HEK293 (cell line): ENCODE results near the gene CCDC24.

ENCODE experiments used
- CTCF ChIA-PET: fragments of 350-600 bp; formaldehyde crosslinking; extraction: SDS; loops from one replicate; lab custom pipeline; 2021; ENCODE audit warnings: antibody characterized with exemption; lab: Yijun Ruan, JAX
- POLR2A ChIA-PET: fragments of 300-600 bp; formaldehyde crosslinking; extraction: SDS; loops from one replicate; lab custom pipeline; 2020; ENCODE audit warnings: antibody characterized with exemption, inconsistent platforms; lab: Yijun Ruan, JAX
- H3K27ac ChIP-seq: fragments of 200-500 bp; sonication (Bioruptor generic); 2 replicates; pipeline ENCODE4 v1.5.1; 2014; ENCODE audit warnings: low read depth, low read length, control low read depth, inconsistent platforms; ENCODE audit errors: extremely low read depth
- H3K36me3 ChIP-seq, 2 experiments: fragments of 200-500 bp in 1 of 2; sonication (Bioruptor generic) in 1 of 2; 1 replicate in 1 of 2; 2 replicates in 1 of 2; pipeline ENCODE4 v1.5.1; 2014 to 2017; ENCODE audit warnings: inconsistent platforms in 2 of 2, low read length in 2 of 2; ENCODE audit not compliant: control insufficient read depth in 2 of 2, insufficient read depth in 1 of 2
- H3K4me1 ChIP-seq: fragments of 200-500 bp; sonication (Bioruptor generic); 2 replicates; pipeline ENCODE4 v1.5.1; 2014; ENCODE audit warnings: mild to moderate bottlenecking, low read length, inconsistent platforms; ENCODE audit not compliant: control insufficient read depth, insufficient read depth
- H3K4me3 ChIP-seq: 2 replicates; pipeline ENCODE4 v1.5.1; 2011; ENCODE audit warnings: low read depth, mild to moderate bottlenecking, control low read depth, low read length, moderate library complexity
- H3K9me3 ChIP-seq: fragments of 200-500 bp; sonication (Bioruptor generic); 2 replicates; pipeline ENCODE4 v1.5.1; 2014; ENCODE audit warnings: low read depth, low read length, inconsistent platforms; ENCODE audit not compliant: control insufficient read depth, insufficient read depth
- BCL11A ChIP-seq: fragments of 450-650 bp; formaldehyde crosslinking; IDR thresholded peaks from 2 replicates; pipeline ENCODE4 v1.5.1; 2016; ENCODE audit warnings: low read depth, missing biosample characterization, missing genetic modification characterization
- BCL11B ChIP-seq: fragments of 450-650 bp; formaldehyde crosslinking; IDR thresholded peaks from 2 replicates; pipeline ENCODE4 v1.5.1; 2016; ENCODE audit warnings: low read depth, missing biosample characterization, missing genetic modification characterization
- FEZF1 ChIP-seq: fragments of 450-650 bp; formaldehyde crosslinking; IDR thresholded peaks from 2 replicates; pipeline ENCODE4 v1.5.1; 2016; ENCODE audit warnings: missing biosample characterization, missing genetic modification characterization
- GLIS1 ChIP-seq: fragments of 450-650 bp; formaldehyde crosslinking; IDR thresholded peaks from 2 replicates; pipeline ENCODE4 v1.5.1; 2016; ENCODE audit warnings: missing biosample characterization, missing genetic modification characterization
- GLIS2 ChIP-seq: fragments of 450-650 bp; formaldehyde crosslinking; IDR thresholded peaks from 2 replicates; pipeline ENCODE4 v1.5.1; 2016; ENCODE audit warnings: missing biosample characterization, missing genetic modification characterization
- HIC1 ChIP-seq: fragments of 450-650 bp; formaldehyde crosslinking; IDR thresholded peaks from 2 replicates; pipeline ENCODE4 v1.5.1; 2016; ENCODE audit warnings: missing biosample characterization, missing genetic modification characterization
- INSM2 ChIP-seq: fragments of 450-650 bp; formaldehyde crosslinking; IDR thresholded peaks from 2 replicates; pipeline ENCODE4 v1.5.1; 2016; ENCODE audit warnings: missing biosample characterization, missing genetic modification characterization
- KLF8 ChIP-seq: fragments of 450-650 bp; formaldehyde crosslinking; IDR thresholded peaks from 2 replicates; pipeline ENCODE4 v1.5.1; 2016; ENCODE audit warnings: missing biosample characterization, missing genetic modification characterization
- SP7 ChIP-seq: fragments of 450-650 bp; formaldehyde crosslinking; IDR thresholded peaks from 2 replicates; pipeline ENCODE4 v1.5.1; 2016; ENCODE audit warnings: missing biosample characterization, missing genetic modification characterization
- WT1 ChIP-seq: fragments of 450-650 bp; formaldehyde crosslinking; IDR thresholded peaks from 2 replicates; pipeline ENCODE4 v1.5.1; 2016; ENCODE audit warnings: missing biosample characterization, missing genetic modification characterization
- ZFHX2 ChIP-seq: fragments of 450-650 bp; formaldehyde crosslinking; conservative IDR thresholded peaks from 2 replicates; pipeline ENCODE4 v1.5.1; 2016; ENCODE audit warnings: missing biosample characterization, missing genetic modification characterization
- ZNF138 ChIP-seq: fragments of 450-650 bp; formaldehyde crosslinking; IDR thresholded peaks from 2 replicates; pipeline ENCODE4 v1.5.1; 2016; ENCODE audit warnings: missing biosample characterization, missing genetic modification characterization, borderline replicate concordance
- ZNF26 ChIP-seq: fragments of 450-650 bp; formaldehyde crosslinking; IDR thresholded peaks from 2 replicates; pipeline ENCODE4 v1.5.1; 2016; ENCODE audit warnings: missing biosample characterization, missing genetic modification characterization
- ZNF521 ChIP-seq: fragments of 450-650 bp; formaldehyde crosslinking; IDR thresholded peaks from 2 replicates; pipeline ENCODE4 v1.5.1; 2017; ENCODE audit warnings: missing biosample characterization, mild to moderate bottlenecking, missing genetic modification characterization
- ZNF624 ChIP-seq: fragments of 450-650 bp; formaldehyde crosslinking; IDR thresholded peaks from 2 replicates; pipeline ENCODE4 v1.5.1; 2017; ENCODE audit warnings: missing biosample characterization, missing genetic modification characterization
- ZNF645 ChIP-seq: fragments of 450-650 bp; formaldehyde crosslinking; IDR thresholded peaks from 2 replicates; pipeline ENCODE4; 2016; ENCODE audit warnings: missing biosample characterization, missing genetic modification characterization
- ZNF701 ChIP-seq: fragments of 450-650 bp; formaldehyde crosslinking; IDR thresholded peaks from 2 replicates; pipeline ENCODE4 v1.5.1; 2016; ENCODE audit warnings: missing biosample characterization, missing genetic modification characterization
- ZNF843 ChIP-seq: fragments of 450-650 bp; formaldehyde crosslinking; IDR thresholded peaks from 2 replicates; pipeline ENCODE4 v1.5.1; 2016; ENCODE audit warnings: missing biosample characterization, missing genetic modification characterization
- TF ChIP-seq, protein P1 (sequence below): fragments of 450-650 bp; formaldehyde crosslinking; IDR thresholded peaks from 2 replicates; pipeline ENCODE4 v1.5.1; 2017; ENCODE audit warnings: missing biosample characterization, missing genetic modification characterization

CCDC24 gene

DNA sequence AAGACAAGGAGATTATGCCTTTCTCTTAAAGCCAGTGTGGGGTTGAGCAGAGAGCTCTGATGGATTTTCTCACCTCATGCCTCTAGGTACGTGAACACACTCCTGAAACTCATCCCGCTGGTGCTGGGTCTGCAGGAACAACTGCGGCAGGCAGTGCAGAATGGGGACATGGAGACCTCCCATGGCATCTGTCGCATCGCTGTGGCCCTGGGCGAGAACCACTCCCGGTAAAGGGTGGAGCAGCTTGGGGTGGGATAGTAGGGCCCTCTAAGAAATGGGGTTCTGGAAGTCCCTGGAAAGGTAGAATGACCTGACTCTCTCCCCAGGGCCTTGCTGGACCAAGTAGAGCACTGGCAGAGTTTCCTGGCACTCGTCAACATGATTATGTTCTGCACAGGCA lies 35.2 kb upstream of the CCDC24 start:
- peaks cover 7% of the 10 kb centered on the region for H3K4me1 ChIP-seq
- no peak overlapping the region for H3K27ac ChIP-seq
- ChIA-PET POLR2A (interaction anchor here (0.7 kb wide), 1 partner anchor 9 kb away, joined by 6 read pairs; no protein-coding TSS in a partner anchor), CTCF (no interaction called here)
- peaks cover 0 to 68% of the 10 kb centered on the region in 2 experiments; a peak in 1 of 3 replicates for H3K36me3 ChIP-seq
- H3K4me3 ChIP-seq: no peak overlapping the region
- no peaks in the 10 kb centered on the region for H3K9me3 ChIP-seq
- TF ChIP-seq SP7 (no peak), ZNF645 (no peak), WT1 (tag by site-specific recombination) (no peak), BCL11B (tag by site-specific recombination) (no peak), BCL11A (tag by site-specific recombination) (no peak)

GRCh38 chr1:43957407-43958040 lies 33.9 kb upstream of the CCDC24 start:
- peaks cover 0 to 78% of the 10 kb centered on the region in 2 experiments; a peak in 1 of 3 replicates for H3K36me3 ChIP-seq
- H3K4me3 ChIP-seq: no peak overlapping the region
- H3K27ac ChIP-seq: no peak overlapping the region
- ChIA-PET POLR2A (interaction anchor here (2.0 kb wide), 1 partner anchor 11 kb away, joined by 11 read pairs; the partner anchor contains the start of gene IPO13), CTCF (interaction anchor here (0.6 to 1.0 kb wide), 3 partner anchors 12 to 172 kb away, joined by 3 to 4 read pairs (median 3); partner anchors contain the start of gene DPH2)
- H3K9me3 ChIP-seq: no peaks in the 10 kb centered on the region
- H3K4me1 ChIP-seq: peaks cover 6% of the 10 kb centered on the region
- 0 out of 2 replicates have a peak, but pooled peaks have one; percentile 6 for TF ChIP-seq ZFHX2
- no peak for TF ChIP-seq ZNF624

DNA sequence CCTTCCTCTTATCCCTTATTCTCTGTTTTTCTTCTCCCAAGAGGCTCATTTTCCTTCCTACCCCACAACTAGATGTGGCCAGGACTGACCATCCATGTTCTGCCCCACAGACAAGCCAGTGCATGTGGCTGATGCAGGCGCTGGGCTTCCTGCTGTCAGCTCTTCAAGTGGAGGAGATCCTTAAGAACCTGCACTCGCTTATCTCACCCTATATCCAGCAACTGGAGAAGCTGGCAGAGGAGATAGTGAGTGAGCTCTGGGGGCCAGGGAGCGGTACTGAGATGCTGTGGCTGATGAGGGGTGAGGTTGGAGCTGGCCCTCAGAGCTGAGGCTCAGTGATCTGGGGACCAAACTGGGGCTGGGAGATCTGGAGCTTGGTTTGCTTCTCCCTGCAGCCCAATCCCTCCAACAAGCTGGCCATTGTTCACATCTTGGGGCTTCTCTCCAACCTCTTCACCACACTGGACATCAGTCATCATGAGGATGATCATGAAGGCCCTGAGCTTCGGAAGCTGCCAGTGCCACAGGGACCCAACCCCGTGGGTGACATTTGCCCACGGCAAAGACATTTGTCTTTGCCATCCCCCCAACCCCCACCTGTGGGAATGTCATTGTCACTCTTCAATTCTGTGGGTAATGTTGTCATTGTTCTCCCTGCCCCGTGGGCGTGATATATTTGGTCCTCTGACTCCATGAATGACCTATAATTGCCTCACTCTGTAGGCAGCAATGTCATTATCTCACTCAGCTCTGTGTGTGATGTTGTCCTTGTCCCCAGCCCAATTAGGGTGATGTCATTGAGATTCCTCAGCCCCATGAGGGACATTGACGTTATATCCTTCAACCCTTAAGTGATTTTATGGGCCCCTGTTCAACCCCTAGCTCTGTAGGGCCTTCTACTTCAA lies 32.8 kb upstream of the CCDC24 start:
- no peak overlapping the region for H3K27ac ChIP-seq
- no peak overlapping the region for H3K4me3 ChIP-seq
- no peaks in the 10 kb centered on the region for H3K4me1 ChIP-seq
- ChIA-PET CTCF (interaction anchor here (1.1 kb wide), 1 partner anchor 24 kb away, joined by 5 read pairs; no protein-coding TSS in a partner anchor), POLR2A (interaction anchor here (2.0 kb wide), 1 partner anchor 12 kb away, joined by 11 read pairs; the partner anchor contains the start of gene IPO13)
- H3K9me3 ChIP-seq: no peaks in the 10 kb centered on the region
- H3K36me3 ChIP-seq: peaks cover 0 to 89% of the 10 kb centered on the region in 2 experiments; a peak in 1 of 3 replicates
- TF ChIP-seq ZNF521 (tag by site-specific recombination): no peak
- TF ChIP-seq, protein P1, sequence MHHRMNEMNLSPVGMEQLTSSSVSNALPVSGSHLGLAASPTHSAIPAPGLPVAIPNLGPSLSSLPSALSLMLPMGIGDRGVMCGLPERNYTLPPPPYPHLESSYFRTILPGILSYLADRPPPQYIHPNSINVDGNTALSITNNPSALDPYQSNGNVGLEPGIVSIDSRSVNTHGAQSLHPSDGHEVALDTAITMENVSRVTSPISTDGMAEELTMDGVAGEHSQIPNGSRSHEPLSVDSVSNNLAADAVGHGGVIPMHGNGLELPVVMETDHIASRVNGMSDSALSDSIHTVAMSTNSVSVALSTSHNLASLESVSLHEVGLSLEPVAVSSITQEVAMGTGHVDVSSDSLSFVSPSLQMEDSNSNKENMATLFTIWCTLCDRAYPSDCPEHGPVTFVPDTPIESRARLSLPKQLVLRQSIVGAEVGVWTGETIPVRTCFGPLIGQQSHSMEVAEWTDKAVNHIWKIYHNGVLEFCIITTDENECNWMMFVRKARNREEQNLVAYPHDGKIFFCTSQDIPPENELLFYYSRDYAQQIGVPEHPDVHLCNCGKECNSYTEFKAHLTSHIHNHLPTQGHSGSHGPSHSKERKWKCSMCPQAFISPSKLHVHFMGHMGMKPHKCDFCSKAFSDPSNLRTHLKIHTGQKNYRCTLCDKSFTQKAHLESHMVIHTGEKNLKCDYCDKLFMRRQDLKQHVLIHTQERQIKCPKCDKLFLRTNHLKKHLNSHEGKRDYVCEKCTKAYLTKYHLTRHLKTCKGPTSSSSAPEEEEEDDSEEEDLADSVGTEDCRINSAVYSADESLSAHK (tag by site-specific recombination): no peak
- TF ChIP-seq HIC1: peak; percentile 81
- TF ChIP-seq GLIS2 (tag by site-specific recombination): no peak
- TF ChIP-seq ZNF138 (tag by site-specific recombination): no peak
- peak; percentile 96 for TF ChIP-seq GLIS1 (tag by site-specific recombination)
- no peak for TF ChIP-seq KLF8
- peak; percentile 75 for TF ChIP-seq ZNF843 (tag by site-specific recombination)
- TF ChIP-seq FEZF1 (tag by site-specific recombination): no peak
- no peak for TF ChIP-seq ZNF26 (tag by site-specific recombination)
- no peak for TF ChIP-seq ZNF701 (tag by site-specific recombination)
- peak; percentile 81 for TF ChIP-seq INSM2
